ENCODE data around the gene EPHA4. TPM values are rescaled to one million over a fixed set of nuclear protein-coding genes. Genes with fewer than 3 reads are reported as not detected.

EPHA4 gene
- total RNA-seq, 1 donor from 2014 or later = 30.1 TPM

- Mint-ChIP-seq H3K36me3 (ENCODE audit: low read depth, unreplicated experiment) (no peaks in the 10 kb centered on the region), H3K4me1 (ENCODE audit: low read depth, unreplicated experiment) (peaks cover 20% of the 10 kb centered on the region), H3K27me3 (ENCODE audit: low read depth, unreplicated experiment) (no peaks in the 10 kb centered on the region), H3K4me3 (ENCODE audit: unreplicated experiment) (no peak overlapping the region), H3K9me3 (ENCODE audit: unreplicated experiment) (no peaks in the 10 kb centered on the region), H3K27ac (ENCODE audit: unreplicated experiment) (peak overlapping the region; percentile 0)
- no peak for TF ChIP-seq CTCF (IDR thresholded peaks at IDR 0.05; ENCODE audit: insufficient read depth, low read depth, low read length)
- no peak for TF ChIP-seq EZH2 (IDR thresholded peaks at IDR 0.05; ENCODE audit: insufficient read depth, low read length)
- DNase-seq (ENCODE audit: low read depth) = peak; percentile 46
- peaks cover 3% of the 10 kb centered on the region for H3K79me2 ChIP-seq (ENCODE audit: insufficient read depth, low read length)
- H3K9me3 ChIP-seq (ENCODE audit: insufficient read depth, low read depth, low read length) = no peaks in the 10 kb centered on the region
- FAIRE-seq = no peak
- H3K4me2 ChIP-seq (ENCODE audit: low read length) = no peak overlapping the region
- no peaks in the 10 kb centered on the region for H3K36me3 ChIP-seq (ENCODE audit: insufficient read depth, low read length)
- no peak overlapping the region for H3K27ac ChIP-seq (ENCODE audit: low read depth, low read length)
- H3K9ac ChIP-seq (ENCODE audit: low read length) = no peak overlapping the region
- no peak overlapping the region for H3K4me3 ChIP-seq (ENCODE audit: insufficient read depth, low read depth, low read length)
- no peak overlapping the region for H2AFZ ChIP-seq (ENCODE audit: low read depth, low read length)
- no peaks in the 10 kb centered on the region for H4K20me1 ChIP-seq (ENCODE audit: insufficient read depth, low read length)
- H3K4me1 ChIP-seq (ENCODE audit: insufficient read depth, low read length) = peaks cover 14% of the 10 kb centered on the region
- no peaks in the 10 kb centered on the region for H3K27me3 ChIP-seq (ENCODE audit: insufficient read depth, low read length)
Observed at GRCh38 chr2:221527776-221528309, 44.3 kb downstream of the EPHA4 start.

- no peak overlapping the region for H3K27ac Mint-ChIP-seq (ENCODE audit: unreplicated experiment)
- no peak for DNase-seq (ENCODE audit: low read depth)
- Histone ChIP-seq H3K4me3 (ENCODE audit: insufficient read depth, low read depth, low read length) (no peak overlapping the region), H3K9ac (ENCODE audit: low read length) (no peak overlapping the region), H3K36me3 (ENCODE audit: insufficient read depth, low read length) (no peaks in the 10 kb centered on the region), H3K9me3 (ENCODE audit: insufficient read depth, low read depth, low read length) (no peaks in the 10 kb centered on the region), H3K27ac (ENCODE audit: low read depth, low read length) (no peak overlapping the region), H3K27me3 (ENCODE audit: insufficient read depth, low read length) (no peaks in the 10 kb centered on the region), H3K4me2 (ENCODE audit: low read length) (no peak overlapping the region), H4K20me1 (ENCODE audit: insufficient read depth, low read length) (no peaks in the 10 kb centered on the region), H3K79me2 (ENCODE audit: insufficient read depth, low read length) (peaks cover 3% of the 10 kb centered on the region), H2AFZ (ENCODE audit: low read depth, low read length) (no peak overlapping the region), H3K4me1 (ENCODE audit: insufficient read depth, low read length) (peaks cover under 1% of the 10 kb centered on the region)
- no peak overlapping the region for H3K4me3 Mint-ChIP-seq (ENCODE audit: unreplicated experiment)
- TF ChIP-seq EZH2 (IDR thresholded peaks at IDR 0.05; ENCODE audit: insufficient read depth, low read length) = no peak
- TF ChIP-seq CTCF (IDR thresholded peaks at IDR 0.05; ENCODE audit: insufficient read depth, low read depth, low read length) = no peak
- no peaks in the 10 kb centered on the region for H3K36me3 Mint-ChIP-seq (ENCODE audit: low read depth, unreplicated experiment)
- FAIRE-seq = no peak
- no peaks in the 10 kb centered on the region for H3K27me3 Mint-ChIP-seq (ENCODE audit: low read depth, unreplicated experiment)
- H3K4me1 Mint-ChIP-seq (ENCODE audit: low read depth, unreplicated experiment) = peaks cover 22% of the 10 kb centered on the region
- no peaks in the 10 kb centered on the region for H3K9me3 Mint-ChIP-seq (ENCODE audit: unreplicated experiment)
Observed at GRCh38 chr2:221524158-221524557, 47.9 kb downstream of the EPHA4 start.

GRCh38 chr2:221521233-221521845, 50.8 kb downstream of the EPHA4 start:
- Histone ChIP-seq H3K4me3 (ENCODE audit: insufficient read depth, low read depth, low read length) (no peak overlapping the region), H3K4me1 (ENCODE audit: insufficient read depth, low read length) (peaks cover 22% of the 10 kb centered on the region), H3K27ac (ENCODE audit: low read depth, low read length) (no peak overlapping the region), H4K20me1 (ENCODE audit: insufficient read depth, low read length) (no peaks in the 10 kb centered on the region), H3K9ac (ENCODE audit: low read length) (no peak overlapping the region), H2AFZ (ENCODE audit: low read depth, low read length) (no peak overlapping the region), H3K27me3 (ENCODE audit: insufficient read depth, low read length) (no peaks in the 10 kb centered on the region), H3K9me3 (ENCODE audit: insufficient read depth, low read depth, low read length) (no peaks in the 10 kb centered on the region), H3K36me3 (ENCODE audit: insufficient read depth, low read length) (no peaks in the 10 kb centered on the region), H3K79me2 (ENCODE audit: insufficient read depth, low read length) (peaks cover 3% of the 10 kb centered on the region), H3K4me2 (ENCODE audit: low read length) (no peak overlapping the region)
- H3K36me3 Mint-ChIP-seq (ENCODE audit: low read depth, unreplicated experiment) = no peaks in the 10 kb centered on the region
- no peak overlapping the region for H3K4me3 Mint-ChIP-seq (ENCODE audit: unreplicated experiment)
- no peaks in the 10 kb centered on the region for H3K27me3 Mint-ChIP-seq (ENCODE audit: low read depth, unreplicated experiment)
- TF ChIP-seq EZH2 (IDR thresholded peaks at IDR 0.05; ENCODE audit: insufficient read depth, low read length) (no peak), CTCF (IDR thresholded peaks at IDR 0.05; ENCODE audit: insufficient read depth, low read depth, low read length) (no peak)
- no peaks in the 10 kb centered on the region for H3K9me3 Mint-ChIP-seq (ENCODE audit: unreplicated experiment)
- no peak overlapping the region for H3K27ac Mint-ChIP-seq (ENCODE audit: unreplicated experiment)
- FAIRE-seq = no peak
- H3K4me1 Mint-ChIP-seq (ENCODE audit: low read depth, unreplicated experiment) = peaks cover 13% of the 10 kb centered on the region
- no peak for DNase-seq (ENCODE audit: low read depth)
